NT2/D1 (cell line): ENCODE data around the gene XPO1.

Source experiments
- YY1 ChIP-seq: IDR thresholded peaks from 2 replicates; pipeline ENCODE4 v1.6.1; 2011; ENCODE audit not compliant: insufficient read length, insufficient read depth
- ZNF274 ChIP-seq: IDR thresholded peaks from 2 replicates; pipeline ENCODE4 v1.6.1; 2011; ENCODE audit warnings: mild to moderate bottlenecking, low read depth, low read length

DNA sequence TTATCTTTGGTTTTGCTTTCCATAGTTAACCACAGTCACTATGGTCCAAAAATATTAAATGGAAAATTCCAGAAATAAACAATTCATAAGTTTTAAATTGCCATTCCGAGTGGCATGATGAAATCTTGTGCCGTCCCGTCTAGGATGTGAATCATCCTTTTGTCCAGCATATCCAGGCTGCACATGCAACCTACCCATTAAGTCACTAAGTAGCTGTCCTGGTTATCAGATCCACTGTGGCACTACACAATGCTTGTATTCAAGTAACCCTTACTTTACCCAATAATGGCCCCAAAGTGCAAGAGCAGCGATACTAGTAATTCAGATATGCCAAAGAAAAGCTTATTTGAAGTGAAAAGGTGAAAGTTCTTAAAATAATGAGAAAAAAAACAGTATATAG is 78.0 kb downstream of the XPO1 start:
- TF ChIP-seq ZNF274 (no peak), YY1 (no peak)
